Activated CD4-positive, alpha-beta memory T cell treated with anti-CD3 and anti-CD28 coated beads for 36 hours (primary cell): ENCODE data around the gene HEBP2. TPM values are rescaled to one million over a fixed set of nuclear protein-coding genes. Genes with fewer than 3 reads are reported as not detected.

Experiments
- CTCF ChIA-PET: fragments of 350-600 bp; sonication (Branson Sonifier 250); formaldehyde crosslinking; loops from one replicate; lab custom pipeline; 2021; ENCODE audit warnings: antibody characterized with exemption, inconsistent platforms; lab: Charles Lee
- POLR2A ChIA-PET: fragments of 350-600 bp; sonication (Branson Sonifier 250); formaldehyde crosslinking; loops from one replicate; lab custom pipeline; 2021; ENCODE audit warnings: antibody characterized with exemption; lab: Charles Lee
- DNase-seq: peaks from one replicate; pipeline ENCODE4 v3.0.0-alpha.2; 2020
- H3K27ac Mint-ChIP-seq: one replicate; pipeline ENCODE4 v1.8.0; 2021; ENCODE audit warnings: mixed read lengths
- H3K27me3 Mint-ChIP-seq: one replicate; pipeline ENCODE4 v1.8.0; 2021; ENCODE audit warnings: mixed read lengths
- H3K36me3 Mint-ChIP-seq: one replicate; pipeline ENCODE4 v1.8.0; 2021; ENCODE audit warnings: mixed read lengths
- H3K4me1 Mint-ChIP-seq: one replicate; pipeline ENCODE4 v1.8.0; 2021; ENCODE audit warnings: low read depth, mixed read lengths
- H3K4me3 Mint-ChIP-seq: one replicate; pipeline ENCODE4 v1.8.0; 2021; ENCODE audit warnings: mild to moderate bottlenecking, mixed read lengths
- H3K9me3 Mint-ChIP-seq: one replicate; pipeline ENCODE4 v1.8.0; 2021; ENCODE audit warnings: mixed read lengths
- intact Hi-C: fragments of 100-400 bp; cut with micrococcal nuclease; formaldehyde crosslinking; loops from one replicate; pipeline ENCODE4 v1.15.1; 2023
- microRNA-seq: library from miRNA; unstranded; fragments of <30 nt; microRNA quantifications from one replicate; pipeline ENCODE4 v1.2.0, GENCODE V29; 2022; ENCODE audit warnings: borderline number of aligned reads, borderline microRNAs expressed, borderline replicate concordance
- total RNA-seq, 2 experiments: library from RNA; stranded (reverse); gene quantifications; one replicate each; pipeline ENCODE4 v1.2.3, GENCODE V29; 2021

HEBP2 gene
- total RNA-seq, 2 experiments from 2014 or later = 49.5 to 49.6 TPM

DNA sequence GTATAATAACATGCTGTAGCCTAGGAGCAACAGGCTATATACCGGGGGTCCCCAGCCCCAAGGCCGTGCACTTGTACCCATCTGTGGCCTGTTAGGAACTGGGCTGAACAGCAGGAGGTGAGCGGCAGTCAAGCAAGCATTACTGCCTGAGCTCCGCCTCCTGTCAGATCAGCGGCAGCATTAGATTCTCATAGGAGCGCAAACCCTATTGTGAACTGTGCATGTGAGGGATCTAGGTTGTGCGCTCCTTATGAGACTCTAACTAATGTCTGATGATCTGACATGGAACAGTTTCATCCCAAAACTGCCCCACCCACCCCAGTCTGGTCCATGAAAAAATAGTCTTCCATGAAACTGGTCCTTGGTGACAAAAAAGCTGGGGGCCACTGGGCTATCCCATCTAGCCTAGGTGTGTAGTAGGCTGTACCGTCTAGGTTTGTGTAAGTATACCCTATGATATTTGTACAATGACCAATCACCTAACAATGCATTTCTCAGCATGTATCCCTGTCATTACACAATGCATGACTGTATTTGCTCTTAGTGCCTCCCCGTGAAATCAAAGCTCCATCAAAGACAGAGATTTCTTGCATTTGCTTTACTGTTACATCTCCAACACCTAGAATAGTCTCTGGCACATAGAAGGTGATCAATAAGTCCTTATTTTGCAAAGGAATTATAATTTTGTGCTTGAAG lies 64.4 kb downstream of the HEBP2 start:
- Mint-ChIP-seq H3K4me1 (peaks cover 5% of the 10 kb centered on the region), H3K36me3 (no peaks in the 10 kb centered on the region), H3K27me3 (peaks cover 1% of the 10 kb centered on the region), H3K27ac (no peak overlapping the region), H3K9me3 (no peaks in the 10 kb centered on the region), H3K4me3 (no peak overlapping the region)
- DNase-seq = no peak
- intact Hi-C loops = loop anchor here (5.0 kb wide), 1 partner anchor 41 kb away; no protein-coding TSS in a partner anchor
- CTCF ChIA-PET = no interaction called here
- POLR2A ChIA-PET = no interaction called here

Small RNAs within 50 kb of the gene (microRNA-seq; reads per million reads assigned to microRNA genes)
- gene MIR3145 = not detected

Other genes with a start within 250 kb of the HEBP2 start
- under 1 TPM; 0.71 to 0.85 TPM for gene ARFGEF3, start 242.3 kb upstream of the HEBP2 start, total RNA-seq
- gene PBOV1, start 185.7 kb upstream of the HEBP2 start, total RNA-seq = not detected
- not detected for gene SMIM28, start 26.3 kb upstream of the HEBP2 start, total RNA-seq
- gene NHSL1, start 95.3 kb downstream of the HEBP2 start, total RNA-seq = under 1 TPM; 0.53 to 0.95 TPM